SK-N-SH (cell line): ENCODE results near the gene HOXC11. TPM values are rescaled to one million over a fixed set of nuclear protein-coding genes. Genes with fewer than 3 reads are reported as not detected.

ENCODE experiments used
- CTCF ChIA-PET: fragments of 300-600, 350-600 bp; formaldehyde crosslinking; extraction: SDS; loops from one replicate; lab custom pipeline; 2021; lab: Yijun Ruan, JAX
- POLR2A ChIA-PET: fragments of 350-600 bp; sonication (Branson Sonifier 250); formaldehyde crosslinking; extraction: SDS; loops from one replicate; lab custom pipeline; 2020; ENCODE audit warnings: antibody characterized with exemption, inconsistent platforms; lab: Yijun Ruan, JAX
- DNase-seq: peaks from one replicate; pipeline ENCODE4 v3.0.0; 2012
- H2AFZ ChIP-seq: fragments of 200-600 bp; sonication (generic); 2 replicates; pipeline ENCODE4 v1.8.1; 2016; ENCODE audit warnings: antibody characterized with exemption, mild to moderate bottlenecking, low read depth
- H3F3A ChIP-seq: fragments of 200-600 bp; sonication (generic); replicated peaks from 2 replicates; pipeline ENCODE3; 2016; ENCODE audit warnings: antibody characterized with exemption, mild to moderate bottlenecking; ENCODE audit not compliant: insufficient read depth
- H3K27ac ChIP-seq, 2 experiments: fragments of 200-500 bp in 1 of 2; fragments of 200-600 bp in 1 of 2; sonication (Bioruptor generic) in 1 of 2; sonication (generic), shearing (Covaris generic) in 1 of 2; 2 replicates each; pipeline versions ENCODE4 v1.5.1 to v1.6.1; 2014 to 2016; ENCODE audit warnings: low read depth in 2 of 2, inconsistent platforms in 1 of 2, low read length in 1 of 2, mild to moderate bottlenecking in 1 of 2, mixed read lengths in 1 of 2
- H3K27me3 ChIP-seq: fragments of 200-600 bp; sonication (generic), shearing (Covaris generic); 2 replicates; pipeline ENCODE4 v1.6.1; 2016; ENCODE audit warnings: mixed run types; ENCODE audit not compliant: insufficient read depth
- H3K36me3 ChIP-seq, 2 experiments: fragments of 200-500 bp in 1 of 2; fragments of 200-600 bp in 1 of 2; sonication (Bioruptor generic) in 1 of 2; sonication (generic) in 1 of 2; replicated peaks in 1 of 2; 2 replicates each; pipeline versions ENCODE3 to v1.5.1; 2014 to 2016; ENCODE audit warnings: low read length in 1 of 2, mild to moderate bottlenecking in 1 of 2; ENCODE audit not compliant: insufficient read depth in 2 of 2, control insufficient read depth in 1 of 2
- H3K4me1 ChIP-seq, 2 experiments: fragments of 200-500 bp in 1 of 2; fragments of 200-600 bp in 1 of 2; sonication (Bioruptor generic) in 1 of 2; sonication (generic), shearing (Covaris generic) in 1 of 2; 2 replicates each; pipeline versions ENCODE4 v1.5.1 to v1.6.1; 2014 to 2016; ENCODE audit warnings: low read depth in 1 of 2, low read length in 1 of 2, mixed run types in 1 of 2; ENCODE audit not compliant: insufficient read depth in 2 of 2, control insufficient read depth in 1 of 2
- H3K4me2 ChIP-seq: fragments of 200-600 bp; sonication (generic), shearing (Covaris generic); 2 replicates; pipeline ENCODE4 v1.6.1; 2017; ENCODE audit warnings: mixed run types
- H3K4me3 ChIP-seq, 2 experiments: fragments of 200-500 bp in 1 of 2; fragments of 200-600 bp in 1 of 2; sonication (Bioruptor generic) in 1 of 2; sonication (generic), shearing (Covaris generic) in 1 of 2; 2 replicates each; pipeline versions ENCODE4 v1.5.1 to v1.8.1; 2014 to 2016; ENCODE audit warnings: low read depth in 2 of 2, inconsistent platforms in 1 of 2, low read length in 1 of 2, mild to moderate bottlenecking in 1 of 2, mixed read lengths in 1 of 2, moderate library complexity in 1 of 2
- H3K79me2 ChIP-seq: fragments of 200-600 bp; sonication (generic); 2 replicates; pipeline ENCODE4 v1.8.1; 2017; ENCODE audit warnings: mild to moderate bottlenecking; ENCODE audit not compliant: insufficient read depth
- H3K9ac ChIP-seq: fragments of 200-600 bp; sonication (generic); 2 replicates; pipeline ENCODE4 v1.6.1; 2017; ENCODE audit warnings: mixed run types
- H3K9me2 ChIP-seq: fragments of 200-600 bp; sonication (generic); 2 replicates; pipeline ENCODE4 v1.6.1; 2017; ENCODE audit warnings: mixed run types
- H3K9me3 ChIP-seq: fragments of 200-600 bp; sonication (generic); 2 replicates; pipeline ENCODE4 v1.6.1; 2017; ENCODE audit warnings: mixed run types, mild to moderate bottlenecking, moderate library complexity
- H4K20me1 ChIP-seq: fragments of 200-600 bp; sonication (generic); 2 replicates; pipeline ENCODE4 v1.6.1; 2017; ENCODE audit warnings: mild to moderate bottlenecking, mixed run types; ENCODE audit not compliant: insufficient read depth
- CHD2 ChIP-seq: fragments of 150-350 bp; IDR thresholded peaks from 2 replicates; pipeline ENCODE4 v1.6.1; 2018; ENCODE audit warnings: low read length; ENCODE audit not compliant: partially characterized antibody
- CTCF ChIP-seq: fragments of 200-600 bp; sonication (generic); IDR thresholded peaks from 2 replicates; pipeline ENCODE4 v1.6.1; 2017; ENCODE audit warnings: antibody characterized with exemption, mild to moderate bottlenecking, moderate library complexity
- FOXJ3 ChIP-seq: sonication (generic); formaldehyde crosslinking; IDR thresholded peaks from 2 replicates; pipeline ENCODE4 v1.5.1; 2020; ENCODE audit warnings: mild to moderate bottlenecking, missing genetic modification reagents
- GATA2 ChIP-seq: sonication (generic); formaldehyde crosslinking; IDR thresholded peaks from 2 replicates; pipeline ENCODE4 v1.5.0; 2020; ENCODE audit warnings: mild to moderate bottlenecking, missing genetic modification reagents
- MAX ChIP-seq: IDR thresholded peaks from 2 replicates; pipeline ENCODE4 v1.4.0; 2012; ENCODE audit warnings: low read depth
- MEF2A ChIP-seq: IDR thresholded peaks from 2 replicates; pipeline ENCODE4 v1.4.0; 2012; ENCODE audit warnings: low read depth, borderline replicate concordance
- MXI1 ChIP-seq: IDR thresholded peaks from 2 replicates; pipeline ENCODE4 v1.6.1; 2012; ENCODE audit warnings: mild to moderate bottlenecking, low read depth, low read length, improper control_type of control experiment
- NFIC ChIP-seq: IDR thresholded peaks from 2 replicates; pipeline ENCODE4 v1.4.0; 2012; ENCODE audit warnings: borderline replicate concordance
- PBX3 ChIP-seq: IDR thresholded peaks from 2 replicates; pipeline ENCODE4; 2012
- REST ChIP-seq: IDR thresholded peaks from 2 replicates; pipeline ENCODE4 v1.6.1; 2012; ENCODE audit warnings: mild to moderate bottlenecking, low read depth, low read length, moderate library complexity
- RFX5 ChIP-seq: IDR thresholded peaks from 2 replicates; pipeline ENCODE4 v1.6.1; 2012; ENCODE audit warnings: mild to moderate bottlenecking, improper control_type of control experiment, low read length
- SIN3A ChIP-seq: IDR thresholded peaks from 2 replicates; pipeline ENCODE4 v1.6.1; 2012; ENCODE audit warnings: low read depth, mild to moderate bottlenecking, low read length, moderate library complexity, borderline replicate concordance
- SMC3 ChIP-seq: IDR thresholded peaks from 2 replicates; pipeline ENCODE4 v1.6.1; 2012; ENCODE audit warnings: low read depth, low read length, improper control_type of control experiment
- TAF1 ChIP-seq: IDR thresholded peaks from 2 replicates; pipeline ENCODE4 v1.6.1; 2012; ENCODE audit warnings: low read depth, mild to moderate bottlenecking, low read length, moderate library complexity, borderline replicate concordance
- USF1 ChIP-seq: IDR thresholded peaks from 2 replicates; pipeline ENCODE4 v1.4.0; 2012; ENCODE audit warnings: low read depth, borderline replicate concordance
- YY1 ChIP-seq: IDR thresholded peaks from 2 replicates; pipeline ENCODE4 v1.4.0; 2012; ENCODE audit warnings: low read depth, mild to moderate bottlenecking
- WGBS: methylation state at CpG from one replicate; pipeline ENCODE4 v1.1.6; 2017; ENCODE audit warnings: low lambda C conversion rate; 5-methylcytosine and 5-hydroxymethylcytosine counted together
- polyA plus RNA-seq, 3 experiments: library from polyadenylated mRNA; depleted of rRNA; stranded (reverse); fragments of >200 nt; gene quantifications; 2 replicates each; pipeline ENCODE4 v1.2.3, GENCODE V29; 2012

The HOXC11 gene
- polyA plus RNA-seq, 1 of the 3 experiments (the other 2 are of a cell fraction): not detected

- TF ChIP-seq REST (no peak), SIN3A (no peak)
These were observed 48.6 kb downstream of the HOXC11 start (continued) for GRCh38 chr12:54021432-54022013.

- H3K79me2 ChIP-seq: 0 out of 2 replicates have a peak, but pooled peaks cover 7% of the 10 kb centered on the region
- no peak overlapping the region for H3K4me2 ChIP-seq
- H2AFZ ChIP-seq: no peak overlapping the region
- H3K4me3 ChIP-seq: no peak overlapping the region
- H3K9me2 ChIP-seq: no peaks in the 10 kb centered on the region
- H3K4me1 ChIP-seq: peaks cover 7 to 48% of the 10 kb centered on the region in 2 experiments; a peak in 2 of 4 replicates
- 79% methylated on average over 8 of the region's 8 CpGs for WGBS
- no peak overlapping the region for H3K27ac ChIP-seq
- no peaks in the 10 kb centered on the region for H3K9me3 ChIP-seq
- POLR2A ChIA-PET: no interaction called here
- H3F3A ChIP-seq: peaks cover 6% of the 10 kb centered on the region
- no peak overlapping the region for H3K9ac ChIP-seq
- H3K36me3 ChIP-seq: no peaks in the 10 kb centered on the region
- DNase-seq: no peak
- CTCF ChIA-PET: interaction anchor here (0.6 to 23.2 kb wide), 16 partner anchors 9 to 377 kb away, joined by 3 to 548 read pairs (median 4); partner anchors contain the start of genes HOXC10, HOXC5, HOXC8 and HOXC9
- no peaks in the 10 kb centered on the region for H4K20me1 ChIP-seq
- no peaks in the 10 kb centered on the region for H3K27me3 ChIP-seq
- TF ChIP-seq MEF2A (no peak), REST (no peak), MAX (no peak), FOXJ3 (CRISPR knock-in tag) (no peak), TAF1 (no peak), YY1 (no peak), GATA2 (no peak), NFIC (no peak), RFX5 (no peak), PBX3 (no peak), SMC3 (no peak), USF1 (no peak), CHD2 (no peak), CTCF (no peak), MXI1 (no peak)
These were observed 50.3 kb downstream of the HOXC11 start for GRCh38 chr12:54022960-54023884.
